Measurements from ENCODE around the gene AMPD2. TPM values are rescaled to one million over a fixed set of nuclear protein-coding genes. Genes with fewer than 3 reads are reported as not detected.

The AMPD2 gene
- polyA plus RNA-seq, 2 of the 4 experiments (the other 2 are of a cell fraction), result 19.3 to 47.2 TPM

GRCh38 chr1:109579491-109579890 lies 40.1 kb upstream of the AMPD2 start:
- no peak overlapping the region for H3K27ac ChIP-seq
- POLR2A ChIA-PET, result no interaction called here

GRCh38 chr1:109582021-109582420 lies 37.6 kb upstream of the AMPD2 start:
- 88% methylated on average over 2 of the region's 2 CpGs for WGBS (ENCODE audit: missing lambda C conversion rate)
- H3K4me1 ChIP-seq, result no peaks in the 10 kb centered on the region
- POLR2A ChIA-PET, result no interaction called here
- FAIRE-seq (no peak), DNase-seq (ENCODE audit: low read depth in 1 of 2, low spot score in 1 of 2) (no peak), ATAC-seq (no peak)
- H3K4me3 ChIP-seq, result no peak overlapping the region
- H3K4me2 ChIP-seq, result no peak overlapping the region
- TF ChIP-seq PHF8 (IDR thresholded peaks at IDR 0.05; ENCODE audit: borderline replicate concordance, low read depth) (no peak), RARB (CRISPR knock-in tag; IDR thresholded peaks at IDR 0.05) (no peak), TFCP2L1 (CRISPR knock-in tag; IDR thresholded peaks at IDR 0.05) (no peak), SMC3 (IDR thresholded peaks at IDR 0.05) (no peak), MAFK (IDR thresholded peaks at IDR 0.05; ENCODE audit: partially characterized antibody) (no peak), REST (IDR thresholded peaks at IDR 0.05) (no peak), CTCF (IDR thresholded peaks at IDR 0.05) (no peak)
- no peak overlapping the region for H3K27ac ChIP-seq
- no peaks in the 10 kb centered on the region for H3K9me3 ChIP-seq
- CTCF ChIA-PET, result no interaction called here

More at GRCh38 chr1:109579491-109579890, 40.1 kb upstream of the AMPD2 start:
- no peak for FAIRE-seq
- H3K9me3 ChIP-seq, result no peaks in the 10 kb centered on the region
- CTCF ChIA-PET, result interaction anchor here (1.0 kb wide), 1 partner anchor 61 kb away, joined by 3 read pairs; no protein-coding TSS in a partner anchor
- no peak overlapping the region for H3K4me3 ChIP-seq
- H3K4me2 ChIP-seq, result no peak overlapping the region
- WGBS (ENCODE audit: missing lambda C conversion rate), result 100% methylated on average over 1 of the region's 1 CpG
- no peak for ATAC-seq
- H3K4me1 ChIP-seq, result no peaks in the 10 kb centered on the region
- TF ChIP-seq RCOR1 (IDR thresholded peaks at IDR 0.05; ENCODE audit: low read depth, low read length) (no peak), CHD2 (IDR thresholded peaks at IDR 0.05; ENCODE audit: low read length, partially characterized antibody) (no peak), NPAS2 (CRISPR knock-in tag; IDR thresholded peaks at IDR 0.05; ENCODE audit: borderline replicate concordance) (no peak), FOSL2 (IDR thresholded peaks at IDR 0.05) (no peak), FOSL2 (CRISPR knock-in tag; IDR thresholded peaks at IDR 0.05) (no peak), EHMT2 (IDR thresholded peaks at IDR 0.05; ENCODE audit: low read depth) (no peak), POLR2A (IDR thresholded peaks at IDR 0.05; ENCODE audit: low read length) (no peak), HDAC2 (IDR thresholded peaks at IDR 0.05) (no peak), BHLHE40 (IDR thresholded peaks at IDR 0.05; ENCODE audit: low read depth, low read length) (no peak), TFCP2L1 (CRISPR knock-in tag; IDR thresholded peaks at IDR 0.05) (no peak), RARB (CRISPR knock-in tag; IDR thresholded peaks at IDR 0.05) (no peak), E2F6 (IDR thresholded peaks at IDR 0.05; ENCODE audit: borderline replicate concordance, low read depth) (no peak), EHF (CRISPR knock-in tag; IDR thresholded peaks at IDR 0.05) (no peak), POLR2AphosphoS2 (conservative IDR thresholded peaks at IDR 0.05; ENCODE audit: low read length) (no peak), MAFK (IDR thresholded peaks at IDR 0.05; ENCODE audit: partially characterized antibody) (no peak), ZSCAN20 (CRISPR knock-in tag; IDR thresholded peaks at IDR 0.05) (no peak), FOXS1 (CRISPR knock-in tag; IDR thresholded peaks at IDR 0.05) (no peak), HOXA7 (CRISPR knock-in tag; IDR thresholded peaks at IDR 0.05) (no peak), HES2 (IDR thresholded peaks at IDR 0.05) (no peak), PHF8 (IDR thresholded peaks at IDR 0.05; ENCODE audit: borderline replicate concordance, low read depth) (no peak), NR3C1 (IDR thresholded peaks at IDR 0.05) (no peak)
- DNase-seq (ENCODE audit: low read depth in 1 of 2, low spot score in 1 of 2), result no peak
